Measurements from ENCODE around the gene TBL1Y. TPM values are rescaled to one million over a fixed set of nuclear protein-coding genes. Genes with fewer than 3 reads are reported as not detected.

TBL1Y gene
- total and polyA plus RNA-seq, 2 of the 13 experiments (the other 11 are each of a cell fraction or from before 2014, with no cell fraction given), result 0.37 to 1.4 TPM

DNA sequence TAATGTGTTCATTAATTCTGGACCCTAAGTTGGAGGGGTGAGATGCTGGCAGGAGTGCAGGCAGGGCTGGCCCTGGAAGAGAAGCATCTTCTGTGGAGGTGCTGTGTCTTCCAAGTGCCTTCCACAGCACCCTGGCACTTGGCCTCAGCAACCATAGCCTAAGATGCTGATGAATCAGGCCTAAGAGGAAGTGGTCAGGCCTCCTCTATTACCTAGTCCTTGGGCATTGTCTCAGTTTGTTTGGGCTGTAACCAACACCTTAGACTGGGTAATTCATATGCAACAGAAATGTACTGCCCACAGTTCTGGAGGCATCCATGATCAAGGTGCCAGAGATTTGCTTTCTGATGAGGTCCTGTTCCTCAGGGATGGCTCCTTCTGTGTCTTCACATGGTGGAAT lies 128.5 kb downstream of the TBL1Y start:
- BruUV-seq (replicated peaks), result no TSS peak
- Histone ChIP-seq H3K27ac (ENCODE audit: extremely low read length, insufficient read depth, low read length) (no peak overlapping the region), H3K4me1 (ENCODE audit: insufficient read depth, low read length) (peaks cover 34% of the 10 kb centered on the region), H2AFZ (ENCODE audit: low read length) (no peak overlapping the region), H3K4me2 (ENCODE audit: low read depth, low read length) (no peak overlapping the region), H3K79me2 (ENCODE audit: insufficient read depth, low read length) (no peaks in the 10 kb centered on the region), H3K27me3 (ENCODE audit: control insufficient read depth in 1 of 2, insufficient read depth in 2 of 2, low read length in 2 of 2) (no peaks in the 10 kb centered on the region), H3K4me3 (replicated peaks in 1 of 3; ENCODE audit: insufficient read depth in 1 of 3, low read depth in 2 of 3, low read length in 3 of 3) (no peak overlapping the region), H3K9me3 (ENCODE audit: low read length) (no peaks in the 10 kb centered on the region), H3K36me3 (replicated peaks in 1 of 2; ENCODE audit: control insufficient read depth in 1 of 2, insufficient read depth in 2 of 2, low read length in 2 of 2) (no peaks in the 10 kb centered on the region), H4K20me1 (ENCODE audit: insufficient read depth, low read length) (no peaks in the 10 kb centered on the region), H3K9ac (ENCODE audit: insufficient read depth, low read depth, low read length) (no peak overlapping the region)
- CTCF ChIA-PET (ENCODE audit: low intra/inter-chr PET ratio, low total read pairs), result no interaction called here
- no peak for DNase-seq (ENCODE audit: low spot score)
- no peak for ATAC-seq
- intact Hi-C loops (cut with micrococcal nuclease; ENCODE audit: unreplicated experiment) (no loop called here), in situ Hi-C loops (cut with HindIII; ENCODE audit: extremely low pct_ligation_motif_present, low pct_unique_long_range_greater_than_20kb) (no loop called here)
- no peak for TF ChIP-seq SAP130 (CRISPR knock-in tag; IDR thresholded peaks at IDR 0.05; ENCODE audit: low read depth)
- no peak for TF ChIP-seq POLR2A (IDR thresholded peaks at IDR 0.05; ENCODE audit: insufficient read depth in 1 of 2, low read depth in 2 of 2, low read length in 2 of 2)
- TF ChIP-seq MXD4 (CRISPR knock-in tag; IDR thresholded peaks at IDR 0.05), result no peak
- TF ChIP-seq PRPF4 (IDR thresholded peaks at IDR 0.05; ENCODE audit: low read depth, low read length, poor library complexity, severe bottlenecking), result no peak
- TF ChIP-seq, protein P1, sequence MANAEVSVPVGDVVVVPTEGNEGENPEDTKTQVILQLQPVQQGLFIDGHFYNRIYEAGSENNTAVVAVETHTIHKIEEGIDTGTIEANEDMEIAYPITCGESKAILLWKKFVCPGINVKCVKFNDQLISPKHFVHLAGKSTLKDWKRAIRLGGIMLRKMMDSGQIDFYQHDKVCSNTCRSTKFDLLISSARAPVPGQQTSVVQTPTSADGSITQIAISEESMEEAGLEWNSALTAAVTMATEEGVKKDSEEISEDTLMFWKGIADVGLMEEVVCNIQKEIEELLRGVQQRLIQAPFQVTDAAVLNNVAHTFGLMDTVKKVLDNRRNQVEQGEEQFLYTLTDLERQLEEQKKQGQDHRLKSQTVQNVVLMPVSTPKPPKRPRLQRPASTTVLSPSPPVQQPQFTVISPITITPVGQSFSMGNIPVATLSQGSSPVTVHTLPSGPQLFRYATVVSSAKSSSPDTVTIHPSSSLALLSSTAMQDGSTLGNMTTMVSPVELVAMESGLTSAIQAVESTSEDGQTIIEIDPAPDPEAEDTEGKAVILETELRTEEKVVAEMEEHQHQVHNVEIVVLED (CRISPR knock-in tag; IDR thresholded peaks at IDR 0.05; ENCODE audit: borderline replicate concordance), result no peak
- no peak for TF ChIP-seq XBP1 (CRISPR knock-in tag; IDR thresholded peaks at IDR 0.05)
- TF ChIP-seq, protein P2, sequence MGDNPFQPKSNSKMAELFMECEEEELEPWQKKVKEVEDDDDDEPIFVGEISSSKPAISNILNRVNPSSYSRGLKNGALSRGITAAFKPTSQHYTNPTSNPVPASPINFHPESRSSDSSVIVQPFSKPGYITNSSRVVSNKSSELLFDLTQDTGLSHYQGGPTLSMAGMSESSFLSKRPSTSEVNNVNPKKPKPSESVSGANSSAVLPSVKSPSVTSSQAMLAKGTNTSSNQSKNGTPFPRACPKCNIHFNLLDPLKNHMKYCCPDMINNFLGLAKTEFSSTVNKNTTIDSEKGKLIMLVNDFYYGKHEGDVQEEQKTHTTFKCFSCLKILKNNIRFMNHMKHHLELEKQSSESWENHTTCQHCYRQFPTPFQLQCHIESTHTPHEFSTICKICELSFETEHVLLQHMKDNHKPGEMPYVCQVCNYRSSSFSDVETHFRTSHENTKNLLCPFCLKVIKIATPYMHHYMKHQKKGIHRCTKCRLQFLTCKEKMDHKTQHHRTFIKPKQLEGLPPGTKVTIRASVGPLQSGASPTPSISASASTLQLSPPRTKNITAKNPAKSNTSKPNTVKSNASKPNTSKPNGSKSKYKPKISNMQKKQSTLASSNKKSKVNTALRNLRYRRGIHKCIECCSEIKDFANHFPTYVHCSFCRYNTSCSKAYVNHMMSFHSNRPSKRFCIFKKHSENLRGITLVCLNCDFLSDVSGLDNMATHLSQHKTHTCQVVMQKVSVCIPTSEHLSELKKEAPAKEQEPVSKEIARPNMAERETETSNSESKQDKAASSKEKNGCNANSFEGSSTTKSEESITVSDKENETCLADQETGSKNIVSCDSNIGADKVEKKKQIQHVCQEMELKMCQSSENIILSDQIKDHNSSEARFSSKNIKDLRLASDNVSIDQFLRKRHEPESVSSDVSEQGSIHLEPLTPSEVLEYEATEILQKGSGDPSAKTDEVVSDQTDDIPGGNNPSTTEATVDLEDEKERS (CRISPR knock-in tag; IDR thresholded peaks at IDR 0.05), result no peak
- TF ChIP-seq ZNF547 (CRISPR knock-in tag; IDR thresholded peaks at IDR 0.05), result no peak
- TF ChIP-seq HDAC6 (IDR thresholded peaks at IDR 0.05; ENCODE audit: low read depth, low read length), result no peak
- TF ChIP-seq POLR2AphosphoS5 (IDR thresholded peaks at IDR 0.05; ENCODE audit: low read depth, low read length), result no peak
- TF ChIP-seq FOXK1 (CRISPR knock-in tag; IDR thresholded peaks at IDR 0.05; ENCODE audit: borderline replicate concordance, low read depth), result no peak
- no peak for TF ChIP-seq TMF1 (CRISPR knock-in tag; IDR thresholded peaks at IDR 0.05; ENCODE audit: low read depth)
- no peak for TF ChIP-seq ZNF557 (CRISPR knock-in tag; IDR thresholded peaks at IDR 0.05)
- TF ChIP-seq ZNF224 (CRISPR knock-in tag; IDR thresholded peaks at IDR 0.05), result no peak
- no peak for TF ChIP-seq ZNF570 (CRISPR knock-in tag; IDR thresholded peaks at IDR 0.05; ENCODE audit: borderline replicate concordance)
- no peak for TF ChIP-seq ATF7 (IDR thresholded peaks at IDR 0.05)
- no peak for TF ChIP-seq ATF7 (CRISPR knock-in tag; IDR thresholded peaks at IDR 0.05)
- TF ChIP-seq SRSF9 (IDR thresholded peaks at IDR 0.05; ENCODE audit: borderline replicate concordance, insufficient read depth, low read depth, low read length, poor library complexity, severe bottlenecking), result no peak
- TF ChIP-seq ZNF343 (CRISPR knock-in tag; IDR thresholded peaks at IDR 0.05), result no peak
- no peak for TF ChIP-seq FOXC1 (CRISPR knock-in tag; IDR thresholded peaks at IDR 0.05; ENCODE audit: borderline replicate concordance)
- no peak for TF ChIP-seq ZBTB42 (CRISPR knock-in tag; IDR thresholded peaks at IDR 0.05)
- FAIRE-seq, result no peak
- POLR2A ChIA-PET, result no interaction called here

Data from HepG2 (cell line).